ENCODE measurements around the gene PRPF19.
A peak's percentile ranks its signal among the peaks of the same experiment; 100 is the strongest.

PRPF19 gene

GRCh38 chr11:60858731-60859464, 47.5 kb downstream of the PRPF19 start:
- TF ChIP-seq SUZ12 (IDR thresholded peaks at IDR 0.05; ENCODE audit: extremely low read depth, insufficient read depth, insufficient read length) (no peak), YY1 (IDR thresholded peaks at IDR 0.05; ENCODE audit: insufficient read depth, insufficient read length) (no peak)
- Histone ChIP-seq H3K4me1 (ENCODE audit: insufficient read depth, insufficient read length) (peaks cover 11% of the 10 kb centered on the region), H3K9ac (ENCODE audit: insufficient read length, low read depth) (peak overlapping the region; percentile 8), H3K4me3 (ENCODE audit: insufficient read length, low read depth) (no peak overlapping the region), H3K9me3 (ENCODE audit: insufficient read depth, low read length) (no peaks in the 10 kb centered on the region), H3K36me3 (ENCODE audit: insufficient read depth, insufficient read length, low read length) (no peaks in the 10 kb centered on the region), H3K27me3 (ENCODE audit: insufficient read depth, insufficient read length) (no peaks in the 10 kb centered on the region)
- DNase-seq (ENCODE audit: low read depth, low spot score): no peak

GRCh38 chr11:60858236-60858635, 48.1 kb downstream of the PRPF19 start:
- Histone ChIP-seq H3K9ac (ENCODE audit: insufficient read length, low read depth) (no peak overlapping the region), H3K4me3 (ENCODE audit: insufficient read length, low read depth) (no peak overlapping the region), H3K4me1 (ENCODE audit: insufficient read depth, insufficient read length) (peaks cover 9% of the 10 kb centered on the region), H3K27me3 (ENCODE audit: insufficient read depth, insufficient read length) (no peaks in the 10 kb centered on the region), H3K36me3 (ENCODE audit: insufficient read depth, insufficient read length, low read length) (peaks cover 5% of the 10 kb centered on the region), H3K9me3 (ENCODE audit: insufficient read depth, low read length) (no peaks in the 10 kb centered on the region)
- no peak for DNase-seq (ENCODE audit: low read depth, low spot score)
- TF ChIP-seq ZNF274 (IDR thresholded peaks at IDR 0.05; ENCODE audit: low read depth, low read length) (no peak), YY1 (IDR thresholded peaks at IDR 0.05; ENCODE audit: insufficient read depth, insufficient read length) (no peak), SUZ12 (IDR thresholded peaks at IDR 0.05; ENCODE audit: extremely low read depth, insufficient read depth, insufficient read length) (no peak)

GRCh38 chr11:60857378-60858232, 48.8 kb downstream of the PRPF19 start:
- no peak for DNase-seq (ENCODE audit: low read depth, low spot score)
- Histone ChIP-seq H3K27me3 (ENCODE audit: insufficient read depth, insufficient read length) (no peaks in the 10 kb centered on the region), H3K4me1 (ENCODE audit: insufficient read depth, insufficient read length) (peaks cover 9% of the 10 kb centered on the region), H3K9me3 (ENCODE audit: insufficient read depth, low read length) (no peaks in the 10 kb centered on the region), H3K4me3 (ENCODE audit: insufficient read length, low read depth) (no peak overlapping the region), H3K9ac (ENCODE audit: insufficient read length, low read depth) (no peak overlapping the region), H3K36me3 (ENCODE audit: insufficient read depth, insufficient read length, low read length) (peaks cover 12% of the 10 kb centered on the region)
- TF ChIP-seq YY1 (IDR thresholded peaks at IDR 0.05; ENCODE audit: insufficient read depth, insufficient read length) (no peak), SUZ12 (IDR thresholded peaks at IDR 0.05; ENCODE audit: extremely low read depth, insufficient read depth, insufficient read length) (no peak), ZNF274 (IDR thresholded peaks at IDR 0.05; ENCODE audit: low read depth, low read length) (no peak)

GRCh38 chr11:60855726-60856633, 50.4 kb downstream of the PRPF19 start, which contains the start of gene PTGDR2:
PTGDR2 (minus strand) TSS chr11:60855950; CDS start chr11:60853722, 2,228 bp downstream.
- TF ChIP-seq SUZ12 (IDR thresholded peaks at IDR 0.05; ENCODE audit: extremely low read depth, insufficient read depth, insufficient read length) (no peak), YY1 (IDR thresholded peaks at IDR 0.05; ENCODE audit: insufficient read depth, insufficient read length) (no peak), ZNF274 (IDR thresholded peaks at IDR 0.05; ENCODE audit: low read depth, low read length) (no peak)
- DNase-seq (ENCODE audit: low read depth, low spot score): no peak
- Histone ChIP-seq H3K36me3 (ENCODE audit: insufficient read depth, insufficient read length, low read length) (peaks cover 27% of the 10 kb centered on the region), H3K27me3 (ENCODE audit: insufficient read depth, insufficient read length) (no peaks in the 10 kb centered on the region), H3K4me1 (ENCODE audit: insufficient read depth, insufficient read length) (peaks cover 9% of the 10 kb centered on the region), H3K9me3 (ENCODE audit: insufficient read depth, low read length) (no peaks in the 10 kb centered on the region), H3K9ac (ENCODE audit: insufficient read length, low read depth) (no peak within 1 kb of the TSS), H3K4me3 (ENCODE audit: insufficient read length, low read depth) (no peak within 1 kb of the TSS)

GRCh38 chr11:60854847-60855725, 51.3 kb downstream of the PRPF19 start:
- Histone ChIP-seq H3K36me3 (ENCODE audit: insufficient read depth, insufficient read length, low read length) (peaks cover 36% of the 10 kb centered on the region), H3K9ac (ENCODE audit: insufficient read length, low read depth) (no peak overlapping the region), H3K4me3 (ENCODE audit: insufficient read length, low read depth) (no peak overlapping the region), H3K9me3 (ENCODE audit: insufficient read depth, low read length) (no peaks in the 10 kb centered on the region), H3K4me1 (ENCODE audit: insufficient read depth, insufficient read length) (peaks cover 9% of the 10 kb centered on the region), H3K27me3 (ENCODE audit: insufficient read depth, insufficient read length) (no peaks in the 10 kb centered on the region)
- TF ChIP-seq SUZ12 (IDR thresholded peaks at IDR 0.05; ENCODE audit: extremely low read depth, insufficient read depth, insufficient read length): no peak
- no peak for TF ChIP-seq ZNF274 (IDR thresholded peaks at IDR 0.05; ENCODE audit: low read depth, low read length)
- TF ChIP-seq YY1 (IDR thresholded peaks at IDR 0.05; ENCODE audit: insufficient read depth, insufficient read length): no peak
- DNase-seq (ENCODE audit: low read depth, low spot score): no peak

Data from NT2/D1 (cell line).